Keratinocyte (primary cell): ENCODE measurements around the gene MMP21. TPM values are rescaled to one million over a fixed set of nuclear protein-coding genes. Genes with fewer than 3 reads are reported as not detected.

Source experiments
- DNase-seq: peaks from one replicate; pipeline ENCODE4 v3.0.0-alpha.2; 2011; ENCODE audit warnings: low read depth, missing footprints, low spot score
- FAIRE-seq: peaks from 2 replicates; lab custom pipeline; 2011; peaks lifted over from hg19 to GRCh38; lab: Jason Lieb, UNC
- H2AFZ ChIP-seq: 2 replicates; pipeline ENCODE4 v1.6.0; 2012; ENCODE audit warnings: low read length, control low read depth, inconsistent platforms; ENCODE audit not compliant: control insufficient read depth
- H3K27ac ChIP-seq: 2 replicates; pipeline ENCODE4 v1.5.1; 2011; ENCODE audit warnings: low read length; ENCODE audit not compliant: control insufficient read depth, insufficient read depth
- H3K27me3 ChIP-seq: 3 replicates; pipeline ENCODE4 v1.6.0; 2011; ENCODE audit warnings: low read length; ENCODE audit not compliant: control insufficient read depth, insufficient read depth; ENCODE audit errors: extremely low read depth
- H3K36me3 ChIP-seq, 2 experiments: 2 replicates in 1 of 2; 3 replicates in 1 of 2; pipeline ENCODE4 v1.5.1; 2011; ENCODE audit warnings: low read length in 2 of 2, mild to moderate bottlenecking in 1 of 2; ENCODE audit not compliant: control insufficient read depth in 2 of 2, insufficient read depth in 2 of 2; ENCODE audit errors: extremely low read depth in 1 of 2
- H3K4me1 ChIP-seq: 3 replicates; pipeline ENCODE4 v1.5.1; 2011; ENCODE audit warnings: low read length; ENCODE audit not compliant: control insufficient read depth, insufficient read depth; ENCODE audit errors: extremely low read depth
- H3K4me2 ChIP-seq: 3 replicates; pipeline ENCODE4 v1.6.0; 2011; ENCODE audit warnings: low read depth, low read length; ENCODE audit not compliant: control insufficient read depth, insufficient read depth; ENCODE audit errors: extremely low read depth
- H3K4me3 ChIP-seq, 3 experiments: fragments of 200-600 bp in 1 of 3; sonication (generic) in 1 of 3; 2 replicates in 2 of 3; 3 replicates in 1 of 3; pipeline ENCODE4 v1.5.1; 2011 to 2016; ENCODE audit warnings: low read length in 3 of 3, mild to moderate bottlenecking in 3 of 3, control low read depth in 2 of 3, inconsistent platforms in 1 of 3, low read depth in 1 of 3, mixed read lengths in 1 of 3, mixed run types in 1 of 3, moderate library complexity in 1 of 3; ENCODE audit not compliant: control insufficient read depth in 2 of 3, insufficient read depth in 2 of 3; ENCODE audit errors: extremely low read depth in 1 of 3
- H3K79me2 ChIP-seq: 2 replicates; pipeline ENCODE4 v1.6.0; 2012; ENCODE audit warnings: low read length; ENCODE audit not compliant: control insufficient read depth, insufficient read depth
- H3K9ac ChIP-seq: 3 replicates; pipeline ENCODE4 v1.6.0; 2011; ENCODE audit warnings: low read length; ENCODE audit not compliant: control insufficient read depth, insufficient read depth; ENCODE audit errors: extremely low read depth
- H3K9me1 ChIP-seq: 3 replicates; pipeline ENCODE4 v1.6.0; 2011; ENCODE audit warnings: low read length; ENCODE audit not compliant: control insufficient read depth, insufficient read depth; ENCODE audit errors: extremely low read depth
- H3K9me3 ChIP-seq: 2 replicates; pipeline ENCODE4 v1.5.1; 2012; ENCODE audit warnings: low read depth, low read length; ENCODE audit not compliant: control insufficient read depth
- H4K20me1 ChIP-seq: 3 replicates; pipeline ENCODE4 v1.6.0; 2011; ENCODE audit warnings: low read length; ENCODE audit not compliant: control insufficient read depth, insufficient read depth; ENCODE audit errors: extremely low read depth
- EZH2 ChIP-seq: IDR thresholded peaks from one replicate; pipeline ENCODE4 v1.6.1; 2012; ENCODE audit warnings: inconsistent platforms, mild to moderate bottlenecking, low read length, moderate library complexity
- dilution Hi-C: fragments of 300-500 bp; cut with MboI; formaldehyde crosslinking; loops from one replicate; pipeline ENCODE4 v1.7.0; 2020; ENCODE audit warnings: low sequenced_read_pairs; ENCODE audit not compliant: extremely low pct_ligation_motif_present
- polyA plus RNA-seq, 5 experiments: library from polyadenylated mRNA; depleted of rRNA in 3 of 5; stranded (reverse) in 3 of 5; stranded (forward) in 1 of 5; unstranded in 1 of 5; fragments of >200 nt; gene quantifications; 1 replicate in 1 of 5; 2 replicates in 3 of 5; 3 replicates in 1 of 5; pipeline versions ENCODE4 v1.2.1 to v1.2.3, GENCODE V29; 2011 to 2012; ENCODE audit warnings: missing spikeins in 2 of 5, low read depth in 1 of 5, low replicate concordance in 1 of 5
- TF ChIP-seq, protein P1 (sequence below), 3 experiments: IDR thresholded peaks in 1 of 3; conservative IDR thresholded peaks in 1 of 3; optimal IDR thresholded peaks in 1 of 3; 2 replicates in 2 of 3; 3 replicates in 1 of 3; pipeline versions ENCODE3 to v1.5.1; 2011; ENCODE audit warnings: low read length in 3 of 3, mild to moderate bottlenecking in 3 of 3, moderate library complexity in 2 of 3, control low read depth in 1 of 3, inconsistent platforms in 1 of 3; ENCODE audit not compliant: insufficient read depth in 2 of 3; ENCODE audit errors: extremely low read depth in 1 of 3

Gene MMP21
- polyA plus RNA-seq, 1 donor (not counting 4 experiments of a cell fraction or from before 2014, with no cell fraction given), result not detected

DNA sequence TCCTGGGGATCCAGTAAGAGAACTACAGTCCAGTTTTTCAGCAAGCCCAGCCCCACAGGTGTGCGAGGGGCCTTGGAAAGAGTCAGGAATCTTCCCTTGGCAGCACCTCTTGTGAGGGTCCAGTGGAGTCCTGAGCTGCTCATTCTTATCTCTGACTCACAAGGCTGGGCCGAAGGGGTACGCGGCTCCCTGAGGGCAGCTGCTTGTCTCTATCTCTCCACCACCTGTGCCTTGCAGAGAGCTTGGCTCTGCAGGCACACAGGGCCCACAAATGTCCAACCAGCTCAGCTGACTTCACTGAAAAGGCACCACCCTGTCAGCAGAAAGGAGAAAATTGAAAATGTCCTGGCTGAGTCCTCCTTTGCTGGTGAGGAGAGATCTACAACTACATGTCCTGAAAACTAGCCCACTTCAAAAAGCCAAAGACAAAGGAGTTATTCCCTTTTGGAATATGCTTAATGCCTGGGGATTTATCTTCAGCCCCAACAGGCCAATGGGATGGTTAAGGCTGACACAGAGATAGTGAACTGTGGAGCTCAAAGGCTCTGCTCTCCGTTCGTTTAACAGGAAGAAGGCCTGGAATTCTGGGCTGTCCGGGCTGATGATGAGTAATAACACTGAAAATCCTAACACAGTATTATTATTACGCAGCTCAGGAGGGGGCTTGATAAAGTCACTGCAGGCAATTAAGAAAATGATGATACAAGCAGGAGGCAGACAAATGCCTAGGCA lies 24.0 kb upstream of the MMP21 start:
- no peak overlapping the region for H3K9ac ChIP-seq
- no peak overlapping the region for H2AFZ ChIP-seq
- peaks cover 2 to 12% of the 10 kb centered on the region in 2 experiments for H3K36me3 ChIP-seq
- H3K4me2 ChIP-seq, result no peak overlapping the region
- no peaks in the 10 kb centered on the region for H3K79me2 ChIP-seq
- no peak overlapping the region for H3K4me3 ChIP-seq
- H4K20me1 ChIP-seq, result no peaks in the 10 kb centered on the region
- FAIRE-seq (no peak), DNase-seq (no peak)
- H3K4me1 ChIP-seq, result peaks cover 7% of the 10 kb centered on the region
- no peaks in the 10 kb centered on the region for H3K9me3 ChIP-seq
- dilution Hi-C loops, result no loop called here
- no peaks in the 10 kb centered on the region for H3K9me1 ChIP-seq
- TF ChIP-seq, protein P1, sequence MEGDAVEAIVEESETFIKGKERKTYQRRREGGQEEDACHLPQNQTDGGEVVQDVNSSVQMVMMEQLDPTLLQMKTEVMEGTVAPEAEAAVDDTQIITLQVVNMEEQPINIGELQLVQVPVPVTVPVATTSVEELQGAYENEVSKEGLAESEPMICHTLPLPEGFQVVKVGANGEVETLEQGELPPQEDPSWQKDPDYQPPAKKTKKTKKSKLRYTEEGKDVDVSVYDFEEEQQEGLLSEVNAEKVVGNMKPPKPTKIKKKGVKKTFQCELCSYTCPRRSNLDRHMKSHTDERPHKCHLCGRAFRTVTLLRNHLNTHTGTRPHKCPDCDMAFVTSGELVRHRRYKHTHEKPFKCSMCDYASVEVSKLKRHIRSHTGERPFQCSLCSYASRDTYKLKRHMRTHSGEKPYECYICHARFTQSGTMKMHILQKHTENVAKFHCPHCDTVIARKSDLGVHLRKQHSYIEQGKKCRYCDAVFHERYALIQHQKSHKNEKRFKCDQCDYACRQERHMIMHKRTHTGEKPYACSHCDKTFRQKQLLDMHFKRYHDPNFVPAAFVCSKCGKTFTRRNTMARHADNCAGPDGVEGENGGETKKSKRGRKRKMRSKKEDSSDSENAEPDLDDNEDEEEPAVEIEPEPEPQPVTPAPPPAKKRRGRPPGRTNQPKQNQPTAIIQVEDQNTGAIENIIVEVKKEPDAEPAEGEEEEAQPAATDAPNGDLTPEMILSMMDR (optimal IDR thresholded peaks at IDR 0.05 in 1 of 3, IDR thresholded peaks at IDR 0.05 in 1 of 3, conservative IDR thresholded peaks at IDR 0.05 in 1 of 3; ENCODE audit: extremely low read depth in 1 of 3, insufficient read depth in 2 of 3, low read length in 3 of 3), result no peak
- no peak for TF ChIP-seq EZH2
- no peak overlapping the region for H3K27ac ChIP-seq
- H3K27me3 ChIP-seq, result no peaks in the 10 kb centered on the region

DNA sequence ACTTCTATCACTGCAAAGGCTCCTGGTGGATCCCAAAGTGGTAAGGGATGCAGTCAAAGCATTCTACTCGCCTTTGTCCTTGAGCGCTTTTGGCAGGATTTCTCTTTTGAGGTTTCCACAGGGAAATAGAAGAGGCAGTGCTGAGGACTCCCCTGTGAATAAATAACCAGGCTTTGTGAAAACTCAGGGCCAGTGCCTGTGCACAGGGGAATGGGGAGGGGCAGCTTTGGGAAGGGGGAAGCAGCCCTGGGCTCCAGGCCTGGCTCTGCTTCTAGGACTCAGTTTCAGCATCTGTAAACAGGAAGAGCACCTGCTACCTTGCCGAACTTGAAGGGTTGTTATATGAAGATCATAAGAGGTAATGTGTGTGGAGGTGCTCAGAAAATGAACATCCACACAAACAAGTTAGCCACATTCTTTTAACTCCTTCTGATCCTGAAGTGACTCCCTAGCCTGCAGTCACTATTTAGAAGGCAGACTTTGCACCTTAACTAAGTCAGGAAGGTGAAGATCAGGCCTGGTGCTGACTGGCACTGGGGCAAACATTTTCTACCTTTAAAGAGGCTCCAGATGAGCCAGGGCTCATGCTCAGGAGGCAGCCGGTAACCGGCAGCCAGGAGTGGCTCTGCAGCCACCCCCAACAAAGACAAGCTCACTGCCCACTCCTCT lies 22.5 kb upstream of the MMP21 start:
- TF ChIP-seq, protein P1 (optimal IDR thresholded peaks at IDR 0.05 in 1 of 3, IDR thresholded peaks at IDR 0.05 in 1 of 3, conservative IDR thresholded peaks at IDR 0.05 in 1 of 3; ENCODE audit: extremely low read depth in 1 of 3, insufficient read depth in 2 of 3, low read length in 3 of 3), result no peak
- no peak for TF ChIP-seq EZH2
- FAIRE-seq, result no peak
- dilution Hi-C loops, result no loop called here

More for the DNA sequence above, 22.5 kb upstream of the MMP21 start:
- Histone ChIP-seq H3K79me2 (no peaks in the 10 kb centered on the region), H3K27ac (no peak overlapping the region), H2AFZ (no peak overlapping the region), H3K4me1 (peaks cover 3% of the 10 kb centered on the region), H3K4me2 (no peak overlapping the region), H3K36me3 (peaks cover 6 to 16% of the 10 kb centered on the region in 2 experiments), H3K9me3 (no peaks in the 10 kb centered on the region), H3K9ac (no peak overlapping the region), H3K9me1 (no peaks in the 10 kb centered on the region), H4K20me1 (no peaks in the 10 kb centered on the region), H3K4me3 (no peak overlapping the region), H3K27me3 (no peaks in the 10 kb centered on the region)
- no peak for DNase-seq
